BJ (cell line): ENCODE data around the gene CEP131. TPM values are rescaled to one million over a fixed set of nuclear protein-coding genes. Genes with fewer than 3 reads are reported as not detected.

Experiments used
- CTCF ChIA-PET: fragments of 350-600 bp; formaldehyde crosslinking; extraction: SDS; loops from one replicate; lab custom pipeline; 2021; ENCODE audit warnings: antibody characterized with exemption, inconsistent platforms; lab: Yijun Ruan, JAX
- POLR2A ChIA-PET: fragments of 300-600 bp; sonication (Branson Sonifier 250); formaldehyde crosslinking; extraction: SDS; loops from one replicate; lab custom pipeline; 2021; ENCODE audit warnings: antibody characterized with exemption; lab: Charles Lee
- DNase-seq: peaks from one replicate; pipeline ENCODE4 v3.0.0-alpha.2; 2011; ENCODE audit warnings: low read depth
- H3K27me3 ChIP-seq: 2 replicates; pipeline ENCODE4 v1.6.0; 2011; ENCODE audit warnings: low read length; ENCODE audit not compliant: control insufficient read depth, insufficient read depth
- H3K36me3 ChIP-seq: 2 replicates; pipeline ENCODE4 v1.5.1; 2011; ENCODE audit warnings: low read length; ENCODE audit not compliant: control insufficient read depth, insufficient read depth
- H3K4me3 ChIP-seq: 2 replicates; pipeline ENCODE4 v1.5.1; 2011; ENCODE audit warnings: low read depth, mild to moderate bottlenecking, control low read depth, low read length
- polyA plus RNA-seq: library from polyadenylated mRNA; depleted of rRNA; stranded (reverse); fragments of >200 nt; gene quantifications from 2 replicates; pipeline ENCODE4 v1.2.3, GENCODE V29; 2011
- TF ChIP-seq, protein P1 (sequence below): IDR thresholded peaks from 2 replicates; pipeline ENCODE4 v1.5.1; 2011; ENCODE audit warnings: low read depth, mild to moderate bottlenecking, control low read depth, inconsistent platforms, low read length, moderate library complexity; ENCODE audit not compliant: insufficient read depth

Gene CEP131
- polyA plus RNA-seq, 1 experiment = 4.9 TPM

DNA sequence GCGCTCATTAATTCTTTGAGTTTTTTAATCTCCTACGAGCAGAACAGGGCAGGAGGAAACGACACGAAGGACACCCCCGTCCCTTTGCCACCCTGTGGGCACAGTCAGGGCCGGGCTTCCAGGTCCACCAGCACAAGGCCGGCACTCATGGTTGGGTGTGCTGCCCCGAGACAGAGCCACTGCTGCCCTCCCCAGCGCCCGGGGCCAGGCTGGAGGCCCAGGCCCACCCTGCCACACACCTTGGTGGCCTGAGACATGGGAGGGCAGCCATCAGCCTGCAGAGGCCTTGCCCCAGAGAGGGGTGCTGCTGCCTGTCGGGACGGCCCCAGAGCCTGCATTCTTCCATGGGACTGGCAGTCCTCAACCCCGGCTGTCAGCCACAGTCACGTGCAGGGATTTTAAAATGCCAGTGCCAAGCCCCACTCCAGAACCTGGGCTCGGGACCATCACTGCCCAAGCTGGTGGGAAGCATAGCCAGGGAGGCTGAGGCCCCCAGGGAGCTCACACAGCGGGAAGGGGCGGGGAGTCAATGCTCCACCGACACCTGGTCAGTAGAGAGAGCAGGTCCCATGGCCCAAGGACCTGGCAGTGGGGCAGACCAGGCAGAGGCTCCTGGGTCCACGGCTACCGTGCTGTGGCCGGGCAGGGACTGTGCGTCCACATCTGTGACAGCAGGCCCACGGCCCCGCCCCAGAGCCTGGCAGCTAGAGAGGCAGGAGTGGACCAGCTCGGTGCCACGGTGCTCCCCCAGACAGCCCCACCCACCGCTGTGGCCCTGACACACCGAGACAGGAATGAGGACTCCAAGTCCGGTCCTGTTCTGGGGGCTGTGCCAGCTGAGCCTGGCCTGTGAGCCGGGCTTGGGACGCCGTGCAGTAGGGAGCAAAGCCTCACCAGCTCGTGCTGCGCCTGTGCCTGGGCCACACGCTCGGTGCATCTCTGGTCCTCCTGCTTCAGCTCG is 27.5 kb downstream of the CEP131 start:
- TF ChIP-seq, protein P1, sequence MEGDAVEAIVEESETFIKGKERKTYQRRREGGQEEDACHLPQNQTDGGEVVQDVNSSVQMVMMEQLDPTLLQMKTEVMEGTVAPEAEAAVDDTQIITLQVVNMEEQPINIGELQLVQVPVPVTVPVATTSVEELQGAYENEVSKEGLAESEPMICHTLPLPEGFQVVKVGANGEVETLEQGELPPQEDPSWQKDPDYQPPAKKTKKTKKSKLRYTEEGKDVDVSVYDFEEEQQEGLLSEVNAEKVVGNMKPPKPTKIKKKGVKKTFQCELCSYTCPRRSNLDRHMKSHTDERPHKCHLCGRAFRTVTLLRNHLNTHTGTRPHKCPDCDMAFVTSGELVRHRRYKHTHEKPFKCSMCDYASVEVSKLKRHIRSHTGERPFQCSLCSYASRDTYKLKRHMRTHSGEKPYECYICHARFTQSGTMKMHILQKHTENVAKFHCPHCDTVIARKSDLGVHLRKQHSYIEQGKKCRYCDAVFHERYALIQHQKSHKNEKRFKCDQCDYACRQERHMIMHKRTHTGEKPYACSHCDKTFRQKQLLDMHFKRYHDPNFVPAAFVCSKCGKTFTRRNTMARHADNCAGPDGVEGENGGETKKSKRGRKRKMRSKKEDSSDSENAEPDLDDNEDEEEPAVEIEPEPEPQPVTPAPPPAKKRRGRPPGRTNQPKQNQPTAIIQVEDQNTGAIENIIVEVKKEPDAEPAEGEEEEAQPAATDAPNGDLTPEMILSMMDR = no peak
- ChIA-PET CTCF (interaction anchor here (1.7 kb wide), 1 partner anchor 52 kb away, joined by 7 read pairs; no protein-coding TSS in a partner anchor), POLR2A (no interaction called here)
- peaks cover 5% of the 10 kb centered on the region for H3K36me3 ChIP-seq
- no peak overlapping the region for H3K4me3 ChIP-seq
- no peaks in the 10 kb centered on the region for H3K27me3 ChIP-seq
- DNase-seq = no peak

DNA sequence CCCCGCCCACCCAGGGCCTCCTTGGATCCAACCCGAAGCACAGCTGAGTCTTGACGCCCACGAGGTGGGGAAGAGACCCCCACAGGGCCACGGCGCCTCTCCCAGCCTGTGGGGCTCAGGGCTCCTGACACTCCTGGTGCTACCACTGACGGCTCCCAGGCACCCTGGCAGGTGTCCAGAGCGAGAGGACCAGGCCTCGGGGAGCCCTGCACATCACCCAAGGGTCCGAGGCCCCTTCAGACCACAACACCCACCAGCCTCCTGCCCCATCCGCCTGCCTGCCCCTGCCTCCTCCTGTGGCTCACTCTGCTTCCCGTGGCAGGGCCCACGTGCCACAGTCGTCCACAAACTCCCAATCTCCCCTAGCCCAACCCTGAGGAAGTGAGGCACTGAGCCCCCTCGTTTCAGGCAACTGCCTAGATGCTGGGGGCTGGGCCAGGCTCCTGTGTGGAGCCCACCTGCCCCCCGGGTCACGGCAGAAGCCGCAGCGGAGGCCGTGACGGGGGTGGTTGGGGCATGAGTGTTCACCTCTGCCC is 28.5 kb downstream of the CEP131 start:
- POLR2A ChIA-PET = no interaction called here
- peaks cover 8% of the 10 kb centered on the region for H3K36me3 ChIP-seq
- TF ChIP-seq, protein P1 = no peak
- no peaks in the 10 kb centered on the region for H3K27me3 ChIP-seq
- H3K4me3 ChIP-seq = no peak overlapping the region
- CTCF ChIA-PET = no interaction called here
- DNase-seq = no peak

DNA sequence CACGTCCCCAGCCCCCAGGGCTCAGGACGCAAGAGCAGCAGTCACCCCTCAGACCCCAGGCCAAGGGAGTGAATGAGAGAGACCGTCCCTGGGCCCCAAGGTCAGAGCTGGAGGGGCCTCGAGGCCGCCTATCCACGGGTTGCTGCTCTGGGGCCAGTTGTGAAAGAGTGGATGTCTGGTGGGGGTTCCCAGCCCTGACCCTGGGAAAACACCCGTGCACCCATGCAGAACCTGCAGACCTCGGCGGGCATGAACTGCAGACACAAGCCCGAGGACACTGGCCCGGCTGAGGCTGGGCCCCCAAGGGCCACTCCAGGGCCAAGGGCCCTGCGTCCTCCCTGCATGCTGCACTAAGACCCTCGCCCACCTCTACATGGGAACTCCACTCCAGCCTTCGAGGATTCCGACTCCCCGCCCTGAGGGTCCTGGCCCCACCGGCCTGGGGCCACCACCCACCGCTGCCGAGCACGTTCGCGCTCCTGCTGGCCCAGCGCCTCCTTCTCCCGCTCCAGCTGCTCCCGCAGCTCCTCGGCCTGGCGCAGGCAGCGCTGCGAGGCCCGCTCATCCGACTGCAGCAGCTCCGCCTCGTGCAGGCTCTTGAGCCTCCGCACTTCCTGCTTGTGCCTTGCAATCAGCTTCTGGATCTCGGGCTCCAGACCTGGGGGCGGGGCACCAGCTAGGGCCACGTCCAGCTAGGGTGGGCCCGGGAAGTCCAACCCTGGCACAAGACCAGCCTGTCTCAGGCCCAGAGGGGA is 29.1 kb downstream of the CEP131 start:
- no peak overlapping the region for H3K4me3 ChIP-seq
- no peaks in the 10 kb centered on the region for H3K27me3 ChIP-seq
- ChIA-PET POLR2A (no interaction called here), CTCF (no interaction called here)
- no peak for DNase-seq
- H3K36me3 ChIP-seq = peaks cover 8% of the 10 kb centered on the region
- TF ChIP-seq, protein P1 = no peak

DNA sequence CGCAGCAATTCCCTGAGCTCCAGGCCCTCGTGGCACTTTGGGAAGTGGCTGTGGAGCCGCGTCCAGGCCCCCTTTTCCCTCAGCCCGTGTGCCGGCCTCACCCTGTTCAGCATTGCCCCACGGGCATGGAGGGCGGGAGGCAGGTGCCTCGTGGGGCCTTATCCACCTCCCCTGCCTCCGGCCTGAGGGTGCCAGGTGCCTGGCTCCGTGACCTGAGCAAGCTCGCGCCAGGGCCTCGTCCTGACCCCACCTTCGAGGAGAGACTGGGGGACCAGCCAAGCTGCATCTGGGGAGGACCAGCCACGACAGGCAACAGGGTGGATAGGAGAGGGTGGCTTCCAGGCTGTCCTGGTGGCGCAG is 29.7 kb downstream of the CEP131 start:
- no peak for DNase-seq
- no peaks in the 10 kb centered on the region for H3K27me3 ChIP-seq
- H3K36me3 ChIP-seq = peaks cover 7% of the 10 kb centered on the region
- ChIA-PET POLR2A (no interaction called here), CTCF (interaction anchor here (1.0 kb wide), 1 partner anchor 50 kb away, joined by 3 read pairs; no protein-coding TSS in a partner anchor)
- no peak overlapping the region for H3K4me3 ChIP-seq
- TF ChIP-seq, protein P1 = no peak
